ENCODE measurements around the gene GREM2. TPM values are rescaled to one million over a fixed set of nuclear protein-coding genes. Genes with fewer than 3 reads are reported as not detected.

The GREM2 gene
- total RNA-seq, 1 experiment from 2014 or later, result 0.17 TPM

- TF ChIP-seq, protein P1, sequence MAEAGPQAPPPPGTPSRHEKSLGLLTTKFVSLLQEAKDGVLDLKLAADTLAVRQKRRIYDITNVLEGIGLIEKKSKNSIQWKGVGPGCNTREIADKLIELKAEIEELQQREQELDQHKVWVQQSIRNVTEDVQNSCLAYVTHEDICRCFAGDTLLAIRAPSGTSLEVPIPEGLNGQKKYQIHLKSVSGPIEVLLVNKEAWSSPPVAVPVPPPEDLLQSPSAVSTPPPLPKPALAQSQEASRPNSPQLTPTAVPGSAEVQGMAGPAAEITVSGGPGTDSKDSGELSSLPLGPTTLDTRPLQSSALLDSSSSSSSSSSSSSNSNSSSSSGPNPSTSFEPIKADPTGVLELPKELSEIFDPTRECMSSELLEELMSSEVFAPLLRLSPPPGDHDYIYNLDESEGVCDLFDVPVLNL (CRISPR knock-in tag; IDR thresholded peaks at IDR 0.05; ENCODE audit: borderline replicate concordance, low read depth), result no peak
Measured at GRCh38 chr1:240656531-240656930, 44.6 kb upstream of the GREM2 start (continued).

GRCh38 chr1:240652961-240653409 is 41.0 kb upstream of the GREM2 start:
- ChIA-PET POLR2A (no interaction called here), CTCF (no interaction called here)
- no peaks in the 10 kb centered on the region for H3K9me3 Mint-ChIP-seq
- no peak overlapping the region for H3K4me3 Mint-ChIP-seq
- ATAC-seq, result no peak
- DNase-seq (ENCODE audit: low spot score), result no peak
- H3K27me3 Mint-ChIP-seq (ENCODE audit: low read depth), result no peaks in the 10 kb centered on the region
- no peaks in the 10 kb centered on the region for H3K4me1 Mint-ChIP-seq
- TF ChIP-seq ZNF416 (CRISPR knock-in tag; IDR thresholded peaks at IDR 0.05) (no peak), SMAD3 (CRISPR knock-in tag; IDR thresholded peaks at IDR 0.05; ENCODE audit: borderline replicate concordance) (no peak), ZNF232 (CRISPR knock-in tag; IDR thresholded peaks at IDR 0.05) (no peak), ARID4B (CRISPR knock-in tag; IDR thresholded peaks at IDR 0.05; ENCODE audit: borderline replicate concordance) (no peak)
- H3K36me3 Mint-ChIP-seq, result no peaks in the 10 kb centered on the region
- H3K27ac Mint-ChIP-seq, result no peak overlapping the region

GRCh38 chr1:240652549-240652948 is 40.6 kb upstream of the GREM2 start:
- Mint-ChIP-seq H3K4me1 (no peaks in the 10 kb centered on the region), H3K36me3 (no peaks in the 10 kb centered on the region), H3K27ac (no peak overlapping the region), H3K4me3 (no peak overlapping the region), H3K27me3 (ENCODE audit: low read depth) (no peaks in the 10 kb centered on the region), H3K9me3 (no peaks in the 10 kb centered on the region)
- ChIA-PET POLR2A (no interaction called here), CTCF (no interaction called here)
- no peak for DNase-seq (ENCODE audit: low spot score)
- no peak for TF ChIP-seq ATF1 (CRISPR knock-in tag; IDR thresholded peaks at IDR 0.05)
- TF ChIP-seq, protein P2, sequence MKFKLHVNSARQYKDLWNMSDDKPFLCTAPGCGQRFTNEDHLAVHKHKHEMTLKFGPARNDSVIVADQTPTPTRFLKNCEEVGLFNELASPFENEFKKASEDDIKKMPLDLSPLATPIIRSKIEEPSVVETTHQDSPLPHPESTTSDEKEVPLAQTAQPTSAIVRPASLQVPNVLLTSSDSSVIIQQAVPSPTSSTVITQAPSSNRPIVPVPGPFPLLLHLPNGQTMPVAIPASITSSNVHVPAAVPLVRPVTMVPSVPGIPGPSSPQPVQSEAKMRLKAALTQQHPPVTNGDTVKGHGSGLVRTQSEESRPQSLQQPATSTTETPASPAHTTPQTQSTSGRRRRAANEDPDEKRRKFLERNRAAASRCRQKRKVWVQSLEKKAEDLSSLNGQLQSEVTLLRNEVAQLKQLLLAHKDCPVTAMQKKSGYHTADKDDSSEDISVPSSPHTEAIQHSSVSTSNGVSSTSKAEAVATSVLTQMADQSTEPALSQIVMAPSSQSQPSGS (CRISPR knock-in tag; IDR thresholded peaks at IDR 0.05; ENCODE audit: borderline replicate concordance, low read depth), result no peak
- TF ChIP-seq SMAD3 (CRISPR knock-in tag; IDR thresholded peaks at IDR 0.05; ENCODE audit: borderline replicate concordance), result no peak
- no peak for TF ChIP-seq PRDM15 (CRISPR knock-in tag; IDR thresholded peaks at IDR 0.05)
- TF ChIP-seq, protein P3, sequence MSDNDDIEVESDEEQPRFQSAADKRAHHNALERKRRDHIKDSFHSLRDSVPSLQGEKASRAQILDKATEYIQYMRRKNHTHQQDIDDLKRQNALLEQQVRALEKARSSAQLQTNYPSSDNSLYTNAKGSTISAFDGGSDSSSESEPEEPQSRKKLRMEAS (CRISPR knock-in tag; IDR thresholded peaks at IDR 0.05), result no peak
- TF ChIP-seq EMX1 (CRISPR knock-in tag; IDR thresholded peaks at IDR 0.05), result no peak
- TF ChIP-seq NFE2L1 (CRISPR knock-in tag; IDR thresholded peaks at IDR 0.05), result no peak
- ATAC-seq, result no peak

Data from WTC11 (cell line).